HG02970 (cell line): Measurements from ENCODE around the gene TOLLIP.

Source experiments
- ATAC-seq: cut with Tn5 transposase; IDR thresholded peaks from one replicate; pipeline ENCODE4 v1.9.1; 2021; ENCODE audit warnings: mild to moderate bottlenecking, moderate library complexity, moderate number of reproducible peaks; ENCODE audit not compliant: unreplicated experiment, low FRiP score

TOLLIP gene

DNA sequence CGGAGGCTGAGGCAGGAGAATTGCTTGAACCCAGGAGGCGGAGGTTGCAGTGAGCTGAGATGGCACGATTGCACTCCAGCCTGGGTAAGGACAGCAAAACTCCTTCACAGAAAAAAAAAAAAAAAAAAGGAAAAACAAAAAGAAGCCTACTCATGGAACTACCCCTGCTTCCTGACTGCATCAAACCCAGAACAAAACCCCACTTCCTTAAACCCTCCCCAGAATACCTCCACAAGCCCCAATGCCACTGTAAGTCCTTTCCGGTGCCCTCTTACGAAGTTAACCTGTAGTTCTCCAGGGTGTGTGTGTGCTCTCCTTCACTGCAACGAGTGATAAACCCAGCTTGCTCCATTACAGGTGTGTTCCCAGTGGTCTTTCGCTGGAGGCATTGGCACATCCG lies 8.6 kb upstream of the TOLLIP start:
- no peak for ATAC-seq

- no peak for ATAC-seq
Measured at GRCh38 chr11:1317432-1317831, 8.0 kb upstream of the TOLLIP start.

DNA sequence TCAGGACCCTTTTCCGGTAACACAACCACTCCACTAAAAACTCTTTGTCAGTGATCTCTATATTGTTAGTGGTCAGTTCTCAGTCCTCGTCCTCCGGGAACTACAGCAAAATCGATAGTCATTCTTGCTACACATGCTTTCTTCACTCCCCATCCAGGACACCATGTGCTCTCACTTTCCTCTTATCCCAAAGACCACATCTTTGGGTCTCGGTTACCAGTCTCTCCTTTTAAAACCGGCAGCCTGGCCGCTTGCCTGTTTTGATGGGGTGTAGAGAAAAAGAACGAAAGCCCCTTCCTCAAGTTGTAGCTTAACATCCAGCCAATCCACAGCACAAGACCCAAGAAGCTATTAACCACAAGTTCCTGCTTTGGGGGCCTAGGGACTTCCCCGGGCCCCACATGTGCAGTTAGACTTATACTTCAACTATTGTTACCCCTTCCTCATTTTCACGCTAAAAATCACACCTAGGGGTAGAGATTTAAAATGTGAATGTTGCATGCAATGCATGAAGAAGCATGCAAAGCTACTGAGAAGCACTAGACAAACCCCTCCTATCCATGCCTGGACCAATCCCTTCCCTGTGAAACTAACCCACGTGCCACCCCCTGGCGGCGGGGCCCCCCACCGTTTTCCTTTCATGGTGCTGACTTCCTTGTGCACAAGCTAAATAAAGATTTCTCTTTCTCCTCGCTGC lies 1.5 kb upstream of the TOLLIP start:
- no peak for ATAC-seq

DNA sequence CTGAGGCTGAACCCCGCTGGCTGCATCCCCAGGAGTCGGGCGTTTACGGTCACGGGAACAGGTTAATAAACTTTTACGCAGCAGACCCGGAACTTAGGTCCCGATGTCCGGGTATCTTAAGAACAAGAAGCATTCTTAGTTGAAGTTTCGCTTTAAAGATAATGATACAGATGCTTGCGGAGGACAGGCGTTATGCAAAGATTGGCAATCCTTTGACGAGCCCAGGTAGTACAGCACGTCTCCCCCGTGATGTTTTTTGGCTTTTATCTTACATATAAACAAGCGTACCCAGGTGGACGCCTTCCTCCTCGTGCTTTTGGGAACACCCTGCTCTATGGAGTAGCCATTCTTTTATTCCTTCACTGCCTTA lies 871 bp upstream of the TOLLIP start:
- no peak for ATAC-seq

DNA sequence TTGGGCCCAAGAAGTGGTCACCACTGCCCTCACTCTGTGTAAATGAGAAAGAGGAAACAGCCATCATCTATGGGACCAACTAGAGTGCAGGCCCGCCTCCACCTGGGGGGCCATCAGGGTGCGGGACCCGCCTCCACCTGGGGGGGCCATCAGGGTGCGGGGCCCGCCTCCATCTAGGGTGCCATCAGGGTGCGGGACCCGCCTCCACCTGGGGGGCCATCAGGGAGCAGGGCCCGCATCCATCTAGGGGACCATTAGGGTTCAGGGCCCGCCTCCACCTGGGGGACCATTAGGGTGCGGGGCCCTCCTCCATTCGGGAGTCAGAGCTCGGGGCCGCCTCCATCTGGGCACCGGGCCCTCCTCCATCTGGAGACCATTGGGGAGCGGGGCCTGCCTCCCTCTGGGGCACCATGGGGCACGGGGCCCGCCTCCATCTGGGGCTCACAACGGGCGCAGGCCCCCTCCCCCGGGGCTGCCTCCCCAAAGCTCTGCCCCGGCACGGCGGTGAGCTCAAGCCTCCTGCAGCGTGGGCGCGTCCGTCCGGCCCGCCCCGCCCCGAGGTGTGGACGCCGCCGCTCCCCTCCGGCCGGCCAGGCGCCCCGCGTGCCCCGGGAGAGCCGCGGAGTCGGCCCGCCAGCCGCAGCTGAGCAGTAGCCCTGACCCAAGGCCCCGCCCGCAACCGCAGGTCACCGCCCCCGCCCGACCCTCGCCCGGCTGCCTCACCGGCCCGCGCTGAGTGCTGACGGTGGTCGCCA lies 512 bp downstream of the TOLLIP start:
- peak; percentile 7 for ATAC-seq

DNA sequence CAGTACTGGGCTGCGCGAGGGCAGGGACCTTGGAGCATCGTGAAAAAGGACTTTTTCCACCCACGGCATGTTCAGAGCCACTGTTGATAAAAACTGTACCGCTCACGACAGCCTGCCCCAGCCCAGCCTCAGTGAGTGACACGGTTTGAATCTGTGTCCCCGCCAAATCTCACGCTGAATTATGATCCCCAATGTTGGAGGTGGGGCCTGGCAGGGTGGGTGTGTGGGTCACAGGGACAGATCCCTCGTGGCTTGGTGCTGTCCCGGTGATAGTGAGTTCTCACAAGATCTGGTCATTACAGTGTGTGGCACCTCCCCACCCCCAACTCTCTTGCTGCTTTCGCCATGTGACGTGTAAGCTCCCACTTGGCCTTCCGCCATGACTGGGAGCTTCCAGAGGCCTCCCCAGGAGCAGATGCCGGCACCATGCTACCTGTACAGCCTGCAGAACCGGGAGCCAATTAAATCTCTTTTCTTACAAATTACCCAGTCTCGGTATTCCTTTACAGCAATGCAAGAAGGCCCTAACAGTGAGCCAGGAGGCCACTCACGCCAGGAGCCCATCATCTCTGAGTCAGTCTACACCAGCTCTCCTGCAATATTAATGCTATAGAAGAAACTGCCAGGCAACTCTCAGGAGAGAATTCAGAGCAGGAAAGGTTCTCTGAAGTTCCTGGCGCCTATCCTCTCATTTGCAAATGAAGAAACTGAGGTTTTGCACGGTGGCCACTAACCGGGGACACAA lies 1.3 kb downstream of the TOLLIP start:
- no peak for ATAC-seq

DNA sequence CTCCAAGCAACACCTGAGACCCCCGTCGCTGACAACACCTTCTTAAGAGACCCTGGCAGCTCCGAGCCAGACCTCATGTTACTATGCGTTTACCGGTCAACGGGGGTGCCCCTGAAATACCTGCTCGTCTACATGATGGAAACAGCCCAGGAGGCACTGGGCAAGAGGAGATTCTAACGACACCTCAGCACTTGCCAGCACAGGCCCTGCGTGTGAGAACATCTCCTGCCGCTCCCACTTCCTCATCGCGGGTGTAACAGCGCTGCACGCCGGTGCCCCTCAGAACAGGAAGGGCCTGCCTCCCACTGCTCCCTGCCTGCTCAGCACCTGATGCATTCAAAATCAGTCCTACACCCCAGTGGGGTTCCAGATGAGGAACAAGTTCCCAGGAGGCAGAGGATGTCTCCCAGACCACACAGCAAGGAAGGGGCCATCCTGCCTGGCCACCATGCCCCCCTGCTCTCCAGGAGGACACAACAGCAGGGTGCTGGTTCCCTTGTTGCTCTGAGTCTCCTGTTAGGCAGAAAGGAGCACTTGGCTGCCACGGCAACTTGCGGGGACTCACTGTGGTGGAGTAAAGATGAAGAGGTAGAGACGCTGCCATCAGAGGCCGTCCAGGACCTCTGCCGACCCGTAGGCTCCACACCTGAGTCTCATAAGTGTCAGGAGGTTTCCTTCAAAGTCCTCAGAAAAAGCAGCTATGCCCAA lies 2.1 kb downstream of the TOLLIP start:
- ATAC-seq, result no peak

- ATAC-seq, result no peak
Measured at GRCh38 chr11:1306186-1307162, 3.0 kb downstream of the TOLLIP start.

DNA sequence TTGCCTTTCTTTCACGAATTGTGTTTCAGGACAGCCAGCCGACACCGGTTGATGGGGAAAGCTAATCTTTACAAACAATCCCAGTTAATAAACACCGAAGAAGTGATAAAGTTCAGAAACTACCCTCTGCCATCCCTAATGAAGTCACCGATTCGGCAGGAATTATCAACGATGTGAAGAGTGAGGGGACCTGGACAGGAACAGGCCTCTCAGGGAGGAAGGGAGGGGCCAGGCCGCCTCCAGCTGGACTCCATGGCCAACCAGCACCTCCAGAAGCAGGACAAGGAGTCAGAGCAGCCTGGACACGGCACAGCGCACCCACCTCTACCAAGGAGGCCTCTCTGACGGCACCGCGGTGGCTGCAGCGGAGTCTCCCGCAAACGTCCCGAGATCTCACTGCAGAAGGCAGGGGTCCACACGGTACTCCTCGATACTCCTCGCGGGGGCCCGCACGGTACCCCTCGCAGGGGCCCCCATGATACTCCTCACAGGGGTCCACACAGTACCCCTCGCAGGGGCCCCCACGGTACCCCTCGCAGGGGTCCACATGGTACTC lies 3.9 kb downstream of the TOLLIP start:
- no peak for ATAC-seq

DNA sequence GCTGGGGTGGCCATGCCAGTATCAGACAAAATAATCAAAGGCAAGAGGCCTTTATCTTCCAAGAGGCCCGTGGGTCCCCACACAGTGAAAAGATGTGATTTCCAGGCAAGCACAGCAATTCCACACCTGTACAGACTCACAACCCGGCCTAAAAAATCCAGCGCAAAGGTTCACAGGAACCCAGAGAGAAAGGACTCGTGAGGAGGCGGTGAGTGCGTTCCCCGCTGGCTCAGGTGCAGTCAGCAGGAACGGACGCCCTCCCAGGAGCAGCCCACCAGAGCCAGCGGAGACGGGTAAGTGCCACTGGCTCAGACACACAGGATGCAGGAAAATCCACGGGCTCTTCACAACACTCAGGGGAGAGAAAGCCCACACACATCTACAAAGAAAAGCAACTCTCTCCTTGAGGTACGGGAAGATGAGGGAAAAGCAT lies 4.4 kb downstream of the TOLLIP start:
- ATAC-seq, result no peak

- no peak for ATAC-seq
Measured at GRCh38 chr11:1304380-1304779, 5.1 kb downstream of the TOLLIP start.

- ATAC-seq, result no peak
Measured at GRCh38 chr11:1303973-1304372, 5.5 kb downstream of the TOLLIP start.

DNA sequence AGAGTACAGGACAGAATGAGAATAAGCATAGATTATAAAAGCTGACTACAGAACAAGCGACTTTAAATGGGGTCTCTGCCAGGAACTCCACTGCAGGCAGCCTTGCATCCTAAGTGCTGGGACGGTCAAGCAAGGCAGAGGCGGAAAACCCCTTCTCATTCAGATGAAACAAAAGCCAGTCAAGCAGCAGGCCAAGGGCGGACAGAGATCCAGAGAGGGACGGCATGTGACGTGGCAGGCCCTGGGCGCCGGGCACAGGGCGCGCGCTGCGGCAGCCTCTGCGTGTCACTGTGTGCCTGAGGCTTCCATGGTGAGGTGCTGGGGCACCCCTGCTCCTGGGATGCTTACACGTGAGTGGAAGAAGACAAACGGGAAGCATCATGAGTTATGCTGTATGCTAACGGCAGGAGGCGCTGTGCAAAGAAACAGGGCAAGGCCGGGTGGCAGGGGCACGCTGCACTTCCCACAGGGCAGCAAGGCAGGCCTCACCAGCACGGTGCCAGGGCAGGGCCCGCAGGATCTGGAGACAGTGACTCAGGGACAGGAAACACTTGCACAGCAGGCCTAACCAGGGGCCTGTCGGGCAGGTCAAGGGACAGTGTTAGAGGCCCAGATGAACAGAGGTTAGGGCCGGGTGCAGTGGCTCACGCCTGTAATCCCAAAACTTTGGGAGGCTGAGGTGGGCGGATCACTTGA lies 6.2 kb downstream of the TOLLIP start:
- ATAC-seq, result no peak

- no peak for ATAC-seq
Measured at GRCh38 chr11:1302461-1303125, 6.8 kb downstream of the TOLLIP start.

GRCh38 chr11:1302041-1302460 lies 7.4 kb downstream of the TOLLIP start:
- ATAC-seq, result no peak

- ATAC-seq, result no peak
Measured at GRCh38 chr11:1301220-1302000, 8.0 kb downstream of the TOLLIP start.

DNA sequence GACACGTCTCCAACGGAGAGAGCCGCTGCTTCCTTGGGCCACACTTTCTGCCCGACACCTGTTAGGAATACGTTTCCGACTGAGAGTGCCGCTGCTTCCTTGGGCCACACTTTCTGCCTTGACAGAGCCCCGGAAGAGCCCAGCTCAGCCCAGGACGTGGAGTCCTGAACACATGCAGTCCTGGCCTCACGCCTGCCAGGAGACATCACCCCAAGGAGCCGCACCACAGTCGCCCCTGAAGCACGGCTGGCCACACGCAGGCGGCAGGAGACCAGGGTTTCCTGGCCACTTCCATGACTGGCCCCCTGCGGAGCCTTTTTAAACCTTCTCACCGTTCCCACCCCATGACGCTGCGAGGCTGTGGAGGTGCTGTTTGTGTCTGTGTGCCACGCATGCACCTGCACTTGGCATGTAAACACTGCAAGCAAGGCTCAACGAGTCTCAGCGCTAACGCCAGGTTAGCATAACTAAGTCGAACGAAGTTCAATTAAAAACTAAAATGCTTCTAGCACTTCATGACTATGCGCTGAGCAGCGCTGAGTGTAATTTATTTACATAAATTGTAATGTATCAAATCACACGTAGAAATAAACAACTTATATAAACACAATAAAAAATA lies 8.8 kb downstream of the TOLLIP start:
- no peak for ATAC-seq
